SK-N-SH (cell line): ENCODE measurements around the gene UBE2E1.

Experiments
- CTCF ChIP-seq: fragments of 200-600 bp; sonication (generic); IDR thresholded peaks from 2 replicates; pipeline ENCODE4 v1.6.1; 2017; ENCODE audit warnings: antibody characterized with exemption, mild to moderate bottlenecking, moderate library complexity
- ELF1 ChIP-seq: IDR thresholded peaks from 2 replicates; pipeline ENCODE4 v1.4.0; 2012
- EP300 ChIP-seq, 2 experiments: IDR thresholded peaks; 2 replicates each; pipeline versions ENCODE4 v1.4.0 to v1.6.1; 2012; ENCODE audit warnings: borderline replicate concordance in 1 of 2, low read depth in 1 of 2, low read length in 1 of 2
- FOXJ3 ChIP-seq: sonication (generic); formaldehyde crosslinking; IDR thresholded peaks from 2 replicates; pipeline ENCODE4 v1.5.1; 2020; ENCODE audit warnings: mild to moderate bottlenecking, missing genetic modification reagents
- JUND ChIP-seq: IDR thresholded peaks from 2 replicates; pipeline ENCODE4 v1.4.0; 2012
- MEF2A ChIP-seq: IDR thresholded peaks from 2 replicates; pipeline ENCODE4 v1.4.0; 2012; ENCODE audit warnings: low read depth, borderline replicate concordance
- NRF1 ChIP-seq: IDR thresholded peaks from 2 replicates; pipeline ENCODE4 v1.6.1; 2012; ENCODE audit warnings: low read depth, mild to moderate bottlenecking, low read length
- POLR2AphosphoS5 ChIP-seq: IDR thresholded peaks from 2 replicates; pipeline ENCODE4 v1.6.1; 2012; ENCODE audit warnings: low read depth, low read length
- RAD21 ChIP-seq: IDR thresholded peaks from 2 replicates; pipeline ENCODE4 v1.6.1; 2012; ENCODE audit warnings: mild to moderate bottlenecking, low read length
- RXRA ChIP-seq: IDR thresholded peaks from 2 replicates; pipeline ENCODE4 v1.4.0; 2012; ENCODE audit warnings: low read depth, mild to moderate bottlenecking, borderline replicate concordance
- TAF1 ChIP-seq: IDR thresholded peaks from 2 replicates; pipeline ENCODE4 v1.6.1; 2012; ENCODE audit warnings: low read depth, mild to moderate bottlenecking, low read length, moderate library complexity, borderline replicate concordance
- TEAD4 ChIP-seq: IDR thresholded peaks from 2 replicates; pipeline ENCODE4 v1.4.0; 2012; ENCODE audit warnings: mild to moderate bottlenecking, borderline replicate concordance; ENCODE audit not compliant: insufficient read depth
- YY1 ChIP-seq: IDR thresholded peaks from 2 replicates; pipeline ENCODE4 v1.4.0; 2012; ENCODE audit warnings: low read depth, mild to moderate bottlenecking

- TF ChIP-seq RAD21: no peak
- TF ChIP-seq CTCF: no peak
- TF ChIP-seq RXRA: no peak
- TF ChIP-seq EP300 (IDR thresholded peaks at IDR 0.05; ENCODE audit: borderline replicate concordance in 1 of 2, low read depth in 1 of 2, low read length in 1 of 2): peak in 1 of 2 experiments; percentile 13; a peak in 1 of 4 replicates
- no peak for TF ChIP-seq POLR2AphosphoS5
- no peak for TF ChIP-seq MEF2A
- no peak for TF ChIP-seq YY1
- no peak for TF ChIP-seq TAF1
- TF ChIP-seq TEAD4: no peak
- TF ChIP-seq NRF1: no peak
- TF ChIP-seq JUND: no peak
- no peak for TF ChIP-seq ELF1
- no peak for TF ChIP-seq FOXJ3 (CRISPR knock-in tag)
These were observed 20.8 kb downstream of the UBE2E1 start for GRCh38 chr3:23826382-23827064.
